K562 (cell line): ENCODE results near the gene RGS6. TPM values are rescaled to one million over a fixed set of nuclear protein-coding genes. Genes with fewer than 3 reads are reported as not detected.

Source experiments
- ATAC-seq: fragments of 200-7000 bp; cut with Tn5 transposase; 3 replicates; pipeline ENCODE4 v1.9.1; 2020; ENCODE audit warnings: moderate library complexity
- BruUV-seq: library from RNA; stranded (reverse); fragments of 400-500 nt; replicated peaks from 2 replicates; lab custom pipeline; 2021; lab: Mats Ljungman, UMichigan
- CTCF ChIA-PET: fragments of 300-600 bp; formaldehyde crosslinking; extraction: SDS; loops from one replicate; lab custom pipeline; 2021; ENCODE audit warnings: low intra/inter-chr PET ratio; lab: Yijun Ruan, JAX
- POLR2A ChIA-PET: fragments of 300-600, 350-650 bp; sonication (Branson Sonifier 250); formaldehyde crosslinking; extraction: SDS; loops from one replicate; lab custom pipeline; 2021; ENCODE audit warnings: antibody characterized with exemption, inconsistent platforms; lab: Yijun Ruan, JAX
- DNase-seq, 4 experiments: peaks; one replicate each; pipeline versions ENCODE4 v3.0.0 to v3.0.0-alpha.2; 2011 to 2018; ENCODE audit warnings: low spot score in 3 of 4, mixed read lengths in 3 of 4; ENCODE audit errors: extremely low read depth in 1 of 4
- FAIRE-seq: peaks from 2 replicates; lab custom pipeline; 2011; peaks lifted over from hg19 to GRCh38; lab: Jason Lieb, UNC
- H2AFZ ChIP-seq: 2 replicates; pipeline ENCODE4 v1.6.0; 2011; ENCODE audit warnings: low read depth, low read length, control low read depth, inconsistent platforms
- H3K27ac ChIP-seq: fragments of 200-600 bp; 3 replicates; pipeline ENCODE4 v1.8.0; 2011; ENCODE audit warnings: low read depth, mild to moderate bottlenecking, control low read depth, inconsistent platforms, low read length, moderate library complexity, mixed read lengths; ENCODE audit errors: extremely low read depth
- H3K27me3 ChIP-seq, 2 experiments: fragments of 300-600 bp in 1 of 2; 2 replicates in 1 of 2; 3 replicates in 1 of 2; pipeline versions ENCODE4 v1.6.0 to v1.8.0; 2011; ENCODE audit warnings: inconsistent platforms in 2 of 2, low read length in 2 of 2, mild to moderate bottlenecking in 1 of 2, mixed read lengths in 1 of 2, moderate library complexity in 1 of 2; ENCODE audit not compliant: control insufficient read depth in 2 of 2, insufficient read depth in 2 of 2
- H3K36me3 ChIP-seq: fragments of 300-600 bp; 3 replicates; pipeline ENCODE4 v1.8.0; 2011; ENCODE audit warnings: mild to moderate bottlenecking, low read length, inconsistent platforms; ENCODE audit not compliant: control insufficient read depth, insufficient read depth
- H3K4me1 ChIP-seq, 2 experiments: fragments of 200-600 bp in 1 of 2; replicated peaks in 1 of 2; 2 replicates in 1 of 2; 3 replicates in 1 of 2; pipeline versions ENCODE4 v1.5.1 to v1.8.0; 2011; ENCODE audit warnings: inconsistent platforms in 2 of 2, low read length in 2 of 2, mild to moderate bottlenecking in 1 of 2, mixed read lengths in 1 of 2, moderate library complexity in 1 of 2; ENCODE audit not compliant: control insufficient read depth in 2 of 2, insufficient read depth in 2 of 2
- H3K4me2 ChIP-seq: 2 replicates; pipeline ENCODE4 v1.6.1; 2011; ENCODE audit warnings: low read length, control low read depth, inconsistent platforms, mixed read lengths; ENCODE audit not compliant: insufficient read depth
- H3K4me3 ChIP-seq: fragments of 200-600 bp; sonication (generic), shearing (Covaris generic); 2 replicates; pipeline ENCODE4 v1.5.1; 2016; ENCODE audit warnings: control low read depth, inconsistent platforms
- H3K79me2 ChIP-seq: fragments of 200-600 bp; 3 replicates; pipeline ENCODE4 v1.8.0; 2011; ENCODE audit warnings: low read length, inconsistent platforms; ENCODE audit not compliant: control insufficient read depth, insufficient read depth
- H3K9ac ChIP-seq, 2 experiments: 2 replicates each; pipeline versions ENCODE4 v1.6.0 to v1.6.1; 2011; ENCODE audit warnings: low read depth in 2 of 2, low read length in 2 of 2, control low read depth in 1 of 2, inconsistent platforms in 1 of 2, mild to moderate bottlenecking in 1 of 2, mixed read lengths in 1 of 2; ENCODE audit not compliant: insufficient read depth in 1 of 2
- H3K9me1 ChIP-seq: one replicate; pipeline ENCODE4 v1.6.0; 2011; ENCODE audit warnings: inconsistent platforms, mild to moderate bottlenecking, low read length, moderate library complexity; ENCODE audit not compliant: control insufficient read depth, insufficient read depth
- H3K9me3 ChIP-seq: replicated peaks from 2 replicates; pipeline ENCODE4 v1.5.1; 2011; ENCODE audit warnings: low read depth, low read length, inconsistent platforms; ENCODE audit not compliant: control insufficient read depth, insufficient read depth
- H4K20me1 ChIP-seq: replicated peaks from 2 replicates; pipeline ENCODE4 v1.6.1; 2011; ENCODE audit warnings: low read length, inconsistent platforms, mixed read lengths; ENCODE audit not compliant: control insufficient read depth, insufficient read depth
- HDAC6 ChIP-seq: IDR thresholded peaks from 2 replicates; pipeline ENCODE4 v1.6.1; 2012; ENCODE audit warnings: low read depth, mild to moderate bottlenecking, control low read depth, inconsistent platforms, low read length, moderate library complexity
- HMG20A ChIP-seq: fragments of 450-650 bp; formaldehyde crosslinking; conservative IDR thresholded peaks from 2 replicates; pipeline ENCODE4 v1.4.0; 2020; ENCODE audit warnings: mild to moderate bottlenecking, mixed read lengths
- MAFK ChIP-seq: IDR thresholded peaks from 2 replicates; pipeline ENCODE4 v1.6.1; 2011; ENCODE audit warnings: low read length, improper control_type of control experiment
- PKNOX1 ChIP-seq: fragments of 450-650 bp; IDR thresholded peaks from 2 replicates; pipeline ENCODE4 v1.6.1; 2016
- ZNF398 ChIP-seq: fragments of 250-450 bp; sonication (Bioruptor Pico); IDR thresholded peaks from 2 replicates; pipeline ENCODE4 v1.8.0; 2021; ENCODE audit warnings: moderate library complexity, mild to moderate bottlenecking, inconsistent platforms
- ZNF449 ChIP-seq: fragments of 250-450 bp; sonication (Bioruptor Pico); IDR thresholded peaks from 2 replicates; pipeline ENCODE4 v1.8.0; 2022; ENCODE audit warnings: moderate library complexity, mild to moderate bottlenecking, inconsistent platforms
- ZNF717 ChIP-seq: fragments of 250-450 bp; sonication (Bioruptor Pico); IDR thresholded peaks from 2 replicates; pipeline ENCODE4 v1.5.0; 2021
- WGBS: fragments of 100-300 bp; shearing (Covaris generic); methylation state at CpG from one replicate; pipeline ENCODE4 v1.1.6; 2016; ENCODE audit warnings: low coverage, mixed read lengths; ENCODE audit not compliant: insufficient coverage; ENCODE audit errors: missing lambda C conversion rate; 5-methylcytosine and 5-hydroxymethylcytosine counted together
- in situ Hi-C: fragments of 300-500 bp; cut with MboI; formaldehyde crosslinking; loops from 4 replicates; pipeline ENCODE4 v1.15.0; 2018; ENCODE audit warnings: inconsistent platforms, mixed read lengths
- intact Hi-C: fragments of 100-400 bp; cut with micrococcal nuclease; formaldehyde crosslinking; loops from 2 replicates; pipeline ENCODE4 v1.14.2; 2022
- polyA plus RNA-seq, 8 experiments: library from polyadenylated mRNA; depleted of rRNA in 4 of 8; stranded (reverse) in 5 of 8; unstranded in 3 of 8; fragments of >200 nt; fragmentation: Nextera tagmentation in 2 of 8; fragmentation: Illumina TruSeq in 1 of 8; extraction: Ambion mirVana in 2 of 8; extraction: Trizol in 1 of 8; gene quantifications; 2 replicates each; pipeline versions ENCODE4 v1.2.1 to v1.2.3, GENCODE V29; 2011 to 2014; ENCODE audit warnings: inconsistent platforms in 1 of 8, missing spikeins in 1 of 8
- total RNA-seq, 7 experiments: library from RNA; depleted of rRNA in 6 of 7; stranded (reverse); fragments of >200 nt in 6 of 7; fragmentation: Illumina TruSeq in 2 of 7; extraction: Trizol in 2 of 7; gene quantifications; 2 replicates each; pipeline versions ENCODE4 v1.2.1 to v1.2.3, GENCODE V29; 2011 to 2021; ENCODE audit warnings: low replicate concordance in 1 of 7

The RGS6 gene
- total and polyA plus RNA-seq, 9 of the 15 experiments (the other 6 are each of a cell fraction or from before 2014, with no cell fraction given) = not detected

GRCh38 chr14:71942904-71943694 lies 10.9 kb downstream of the RGS6 start (continued):
- TF ChIP-seq ZNF398 = no peak
- TF ChIP-seq HMG20A = no peak
- TF ChIP-seq HDAC6 = no peak
- no peak for TF ChIP-seq ZNF717

- no peaks in the 10 kb centered on the region for H4K20me1 ChIP-seq
- ATAC-seq (no peak), DNase-seq (no peak), FAIRE-seq (no peak)
- no peak overlapping the region for H3K9ac ChIP-seq
- H3K79me2 ChIP-seq = no peaks in the 10 kb centered on the region
- intact Hi-C loops (no loop called here), in situ Hi-C loops (no loop called here)
- no peaks in the 10 kb centered on the region for H3K36me3 ChIP-seq
- no peak overlapping the region for H3K27ac ChIP-seq
- no peaks in the 10 kb centered on the region for H3K27me3 ChIP-seq
- CTCF ChIA-PET = no interaction called here
- no peak overlapping the region for H3K4me2 ChIP-seq
- no peak overlapping the region for H3K4me3 ChIP-seq
- BruUV-seq = no TSS peak
- no peaks in the 10 kb centered on the region for H3K4me1 ChIP-seq
- WGBS = 0% methylated on average over 1 of the region's 1 CpG
- H2AFZ ChIP-seq = no peak overlapping the region
- H3K9me1 ChIP-seq = no peaks in the 10 kb centered on the region
- POLR2A ChIA-PET = no interaction called here
- no peaks in the 10 kb centered on the region for H3K9me3 ChIP-seq
- no peak for TF ChIP-seq ZNF449 (CRISPR knock-in tag)
- TF ChIP-seq PKNOX1 = no peak
- no peak for TF ChIP-seq MAFK
- TF ChIP-seq, all 486 proteins: peak for 0
Measured at GRCh38 chr14:71943695-71944018, 11.4 kb downstream of the RGS6 start.
